ENCODE measurements around the gene THSD8.

- no peak for TF ChIP-seq POLR2A (IDR thresholded peaks at IDR 0.05)
- TF ChIP-seq, protein P1, sequence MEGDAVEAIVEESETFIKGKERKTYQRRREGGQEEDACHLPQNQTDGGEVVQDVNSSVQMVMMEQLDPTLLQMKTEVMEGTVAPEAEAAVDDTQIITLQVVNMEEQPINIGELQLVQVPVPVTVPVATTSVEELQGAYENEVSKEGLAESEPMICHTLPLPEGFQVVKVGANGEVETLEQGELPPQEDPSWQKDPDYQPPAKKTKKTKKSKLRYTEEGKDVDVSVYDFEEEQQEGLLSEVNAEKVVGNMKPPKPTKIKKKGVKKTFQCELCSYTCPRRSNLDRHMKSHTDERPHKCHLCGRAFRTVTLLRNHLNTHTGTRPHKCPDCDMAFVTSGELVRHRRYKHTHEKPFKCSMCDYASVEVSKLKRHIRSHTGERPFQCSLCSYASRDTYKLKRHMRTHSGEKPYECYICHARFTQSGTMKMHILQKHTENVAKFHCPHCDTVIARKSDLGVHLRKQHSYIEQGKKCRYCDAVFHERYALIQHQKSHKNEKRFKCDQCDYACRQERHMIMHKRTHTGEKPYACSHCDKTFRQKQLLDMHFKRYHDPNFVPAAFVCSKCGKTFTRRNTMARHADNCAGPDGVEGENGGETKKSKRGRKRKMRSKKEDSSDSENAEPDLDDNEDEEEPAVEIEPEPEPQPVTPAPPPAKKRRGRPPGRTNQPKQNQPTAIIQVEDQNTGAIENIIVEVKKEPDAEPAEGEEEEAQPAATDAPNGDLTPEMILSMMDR (IDR thresholded peaks at IDR 0.05) = no peak
Observed at GRCh38 chr19:12787458-12787857, 14.4 kb upstream of the THSD8 start.
